Measurements from ENCODE around the gene RIPOR3. TPM values are rescaled to one million over a fixed set of nuclear protein-coding genes. Genes with fewer than 3 reads are reported as not detected.
"Not testable (repeated sequence)": the region's sequence is repeated elsewhere in the genome, so short reads cannot be mapped to it uniquely, and the experiment has no call there.

Gene RIPOR3
- total RNA-seq, 1 donor: 32.6 TPM

DNA sequence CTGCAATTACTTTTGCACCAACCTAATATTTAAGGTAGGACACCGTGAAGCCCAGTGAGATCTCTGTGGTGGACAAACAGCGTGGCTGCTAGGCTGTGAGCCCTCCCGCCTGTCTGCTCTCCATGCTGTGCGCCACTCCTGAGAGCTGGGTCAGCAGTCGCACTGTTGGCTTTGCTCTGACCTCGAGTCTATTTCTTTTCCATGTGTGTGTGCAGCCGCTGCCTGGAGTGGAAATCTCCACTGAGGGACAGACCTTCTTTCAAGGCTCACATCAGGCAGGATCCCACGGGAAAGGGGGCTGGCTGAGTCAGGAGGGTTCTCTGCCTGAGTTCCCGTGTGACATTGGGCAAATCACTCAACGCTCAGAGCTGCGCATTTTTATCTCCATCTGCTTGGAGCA lies 27.1 kb downstream of the RIPOR3 start:
- no peak for DNase-seq (ENCODE audit: low read depth in 2 of 3, low spot score in 2 of 3)

DNA sequence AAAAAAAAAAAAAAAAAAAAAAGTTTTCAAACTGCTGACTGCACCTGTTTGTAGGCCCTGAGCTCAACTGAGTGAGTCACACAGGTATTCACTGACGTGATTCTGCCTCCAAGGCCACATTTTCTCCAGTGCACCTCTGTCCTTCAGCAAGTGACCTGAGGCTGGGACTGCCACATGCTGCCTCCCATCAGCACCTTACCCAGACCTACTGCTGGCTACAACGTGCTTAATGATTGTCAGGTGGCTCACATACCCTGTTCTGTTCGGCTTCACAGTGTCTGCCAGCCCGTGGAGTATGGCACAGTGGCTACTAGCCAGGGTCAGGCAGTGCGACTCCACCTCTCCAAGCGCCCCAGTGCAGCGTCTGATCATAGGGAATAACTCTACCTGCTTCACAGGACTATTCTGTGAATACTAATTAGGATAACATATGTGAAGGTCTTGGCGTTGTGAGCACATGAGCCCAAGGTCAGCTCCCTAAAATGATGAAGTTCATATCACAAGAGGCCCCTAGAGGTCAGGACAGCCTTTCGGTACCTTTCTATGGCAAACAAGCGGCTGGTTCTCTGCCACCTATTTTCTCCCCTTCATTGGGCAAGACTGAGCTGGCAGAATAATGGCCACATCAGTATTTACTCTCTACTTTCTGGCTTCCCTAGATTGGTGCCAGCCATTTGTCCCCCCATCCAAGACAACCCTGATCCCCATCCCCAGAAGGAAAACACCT lies 28.1 kb downstream of the RIPOR3 start:
- peak in 2 of 3 donors; percentile 29 to 47 for DNase-seq (ENCODE audit: low read depth in 2 of 3, low spot score in 2 of 3)

- DNase-seq (ENCODE audit: low read depth in 2 of 3, low spot score in 2 of 3): no peak
Observed at GRCh38 chr20:50659975-50660670, 31.2 kb downstream of the RIPOR3 start.

DNA sequence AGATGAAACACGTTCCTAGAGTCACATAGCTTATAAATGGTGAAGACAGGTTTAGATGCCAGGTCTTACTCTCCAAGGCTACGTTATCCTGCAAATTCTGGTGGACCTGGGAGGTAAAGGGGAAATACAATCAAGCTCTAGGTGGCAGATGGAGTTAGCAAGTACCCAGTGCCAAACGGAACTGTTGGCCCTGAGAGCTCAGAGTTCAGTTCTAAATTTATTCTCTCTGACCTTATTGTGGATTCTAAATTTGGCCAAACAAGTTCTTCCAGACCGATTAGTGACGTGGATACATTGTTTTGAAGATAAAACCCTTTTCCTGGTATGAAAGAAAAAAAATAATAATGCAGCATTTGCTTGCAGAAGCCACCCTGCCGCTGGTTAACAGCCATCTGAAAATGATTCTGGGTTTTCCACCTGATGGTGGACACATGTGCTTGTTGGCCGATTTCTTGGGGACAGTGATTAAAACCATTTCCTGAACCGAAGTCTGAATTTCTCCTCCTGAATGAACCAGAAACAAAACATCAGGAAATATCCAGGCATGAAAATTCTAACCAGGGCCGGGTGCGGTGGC lies 32.5 kb downstream of the RIPOR3 start:
- DNase-seq (ENCODE audit: low read depth in 2 of 3, low spot score in 2 of 3): no peak

- DNase-seq (ENCODE audit: low read depth in 2 of 3, low spot score in 2 of 3): no peak
Observed at GRCh38 chr20:50655311-50655880, 35.9 kb downstream of the RIPOR3 start.

DNA sequence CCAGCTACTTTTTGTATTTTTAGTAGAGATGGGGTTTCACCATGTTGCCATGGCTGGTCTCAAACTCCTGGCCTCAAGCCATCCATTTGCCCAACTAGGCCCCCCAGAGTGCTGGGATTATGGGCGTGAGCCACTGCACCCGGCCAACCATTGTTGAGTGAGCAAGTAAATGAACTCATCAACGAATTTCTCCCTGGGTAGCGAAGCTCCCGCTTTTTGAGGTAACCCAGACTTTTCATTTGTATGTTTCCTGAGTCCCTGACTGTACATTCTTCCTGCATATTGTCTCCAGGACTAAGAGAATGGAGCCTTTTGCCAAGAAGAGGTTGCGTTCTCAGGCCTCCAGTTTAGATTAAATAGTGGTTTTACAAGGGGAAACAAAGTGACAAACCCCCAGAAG lies 36.4 kb downstream of the RIPOR3 start:
- DNase-seq (ENCODE audit: low read depth in 2 of 3, low spot score in 2 of 3): no peak

DNA sequence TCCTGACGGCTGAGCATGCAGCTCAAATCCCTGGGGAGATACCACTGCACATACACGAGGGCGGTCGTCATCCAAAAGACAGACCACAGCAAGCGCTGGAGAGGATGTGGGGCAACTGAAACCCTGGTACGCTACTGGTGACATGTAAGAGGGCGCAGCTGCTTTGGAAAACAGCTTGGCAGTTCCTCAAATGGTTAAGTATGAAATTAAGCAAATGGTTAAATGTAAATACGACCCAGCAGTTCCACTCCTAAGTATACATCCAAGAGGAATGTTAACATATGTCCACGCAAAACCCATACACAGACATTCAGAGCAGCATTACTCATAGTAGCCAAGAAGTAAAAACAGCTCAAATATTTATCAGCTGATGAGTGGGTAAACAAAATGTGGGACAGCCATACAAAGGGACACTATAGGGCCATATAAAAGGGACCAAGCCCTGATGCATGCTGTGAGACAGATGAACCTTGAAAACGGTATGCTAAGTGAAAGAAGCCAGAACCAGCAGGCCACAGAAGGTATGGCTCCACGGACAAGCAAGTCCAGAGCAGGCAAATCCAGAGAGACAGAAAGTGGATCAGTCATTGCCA lies 38.5 kb downstream of the RIPOR3 start:
- no peak for DNase-seq (ENCODE audit: low read depth in 2 of 3, low spot score in 2 of 3)

- DNase-seq (ENCODE audit: low read depth in 2 of 3, low spot score in 2 of 3): no peak
Observed at GRCh38 chr20:50651676-50652075, 39.7 kb downstream of the RIPOR3 start.

DNA sequence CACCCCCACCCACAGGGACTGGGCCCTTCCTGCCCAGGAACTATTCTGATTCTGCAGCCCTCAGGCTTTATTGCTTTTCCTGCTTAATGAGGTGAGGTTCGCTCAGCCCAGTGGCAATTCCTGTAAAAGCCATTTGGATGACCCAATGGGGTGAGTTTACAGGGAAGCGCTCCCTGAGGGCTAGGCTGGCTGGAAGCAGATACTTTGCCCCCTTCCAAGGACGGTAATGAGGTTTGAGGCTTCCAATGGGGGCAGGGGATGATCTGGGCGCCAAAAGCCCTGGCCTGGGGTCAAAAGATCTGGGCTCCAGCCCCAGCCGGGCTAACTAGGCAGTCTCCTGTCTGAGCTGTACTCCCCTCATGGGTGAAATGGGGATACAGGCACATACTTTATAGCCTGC lies 41.8 kb downstream of the RIPOR3 start:
- no peak for DNase-seq (ENCODE audit: low read depth in 2 of 3, low spot score in 2 of 3)

GRCh38 chr20:50648651-50649050 lies 42.7 kb downstream of the RIPOR3 start:
- DNase-seq (ENCODE audit: low read depth in 2 of 3, low spot score in 2 of 3): no peak

DNA sequence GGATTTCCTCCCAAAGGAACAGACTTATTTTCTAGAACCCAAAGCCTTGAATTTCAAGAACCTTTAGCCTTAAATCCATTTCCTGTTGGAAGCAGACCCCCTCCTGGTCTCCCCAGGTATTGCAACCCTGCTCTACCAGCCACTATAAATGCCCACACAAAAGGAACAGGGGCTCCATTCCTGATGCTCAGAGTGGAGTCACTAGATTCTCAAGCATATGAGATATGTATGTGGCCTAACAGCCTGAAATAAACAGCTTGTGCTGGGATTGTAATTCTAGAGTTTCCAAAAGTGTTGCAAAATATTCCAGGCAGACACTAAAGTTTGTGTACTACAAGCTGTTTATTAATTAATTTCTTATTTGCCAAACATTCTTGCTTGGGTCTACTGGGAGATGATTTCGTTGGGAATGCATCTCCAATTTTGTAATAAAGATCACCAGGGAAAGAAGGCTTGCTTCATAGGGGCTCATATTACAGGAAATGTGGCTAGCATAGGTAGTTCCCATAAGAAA lies 44.8 kb downstream of the RIPOR3 start:
- no peak for DNase-seq (ENCODE audit: low read depth in 2 of 3, low spot score in 2 of 3)

GRCh38 chr20:50645253-50646068 lies 45.9 kb downstream of the RIPOR3 start:
- DNase-seq (ENCODE audit: low read depth in 2 of 3, low spot score in 2 of 3): no peak

DNA sequence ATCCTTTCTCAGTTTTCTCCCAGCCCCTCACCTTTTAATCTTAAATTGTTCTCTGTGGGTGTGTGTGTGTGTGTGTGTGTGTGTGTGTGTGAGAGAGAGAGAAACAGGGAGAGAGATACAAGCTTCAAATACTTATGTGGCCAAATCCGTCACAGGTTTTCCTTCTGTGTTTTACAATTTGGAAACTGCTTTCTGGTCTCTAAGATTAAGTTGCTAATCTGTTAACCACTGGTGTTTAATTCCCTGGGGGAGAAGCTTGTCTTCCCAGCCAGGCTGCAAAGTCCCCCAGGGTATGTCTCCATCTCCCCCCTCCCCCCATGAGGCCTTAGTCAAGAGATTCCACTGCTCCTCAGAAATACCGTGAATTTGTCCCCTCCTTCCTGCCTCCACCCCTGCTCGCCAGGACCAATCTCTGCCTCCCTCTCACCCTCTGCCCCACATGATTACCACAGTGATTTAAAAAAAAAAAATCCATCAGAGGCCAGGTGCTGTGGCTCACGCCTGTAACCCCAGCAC lies 49.0 kb downstream of the RIPOR3 start:
- no peak for DNase-seq (ENCODE audit: low read depth in 2 of 3, low spot score in 2 of 3)

- DNase-seq (ENCODE audit: low read depth in 2 of 3, low spot score in 2 of 3): not testable (repeated sequence)
Observed at GRCh38 chr20:50641625-50642287, 49.6 kb downstream of the RIPOR3 start.

DNA sequence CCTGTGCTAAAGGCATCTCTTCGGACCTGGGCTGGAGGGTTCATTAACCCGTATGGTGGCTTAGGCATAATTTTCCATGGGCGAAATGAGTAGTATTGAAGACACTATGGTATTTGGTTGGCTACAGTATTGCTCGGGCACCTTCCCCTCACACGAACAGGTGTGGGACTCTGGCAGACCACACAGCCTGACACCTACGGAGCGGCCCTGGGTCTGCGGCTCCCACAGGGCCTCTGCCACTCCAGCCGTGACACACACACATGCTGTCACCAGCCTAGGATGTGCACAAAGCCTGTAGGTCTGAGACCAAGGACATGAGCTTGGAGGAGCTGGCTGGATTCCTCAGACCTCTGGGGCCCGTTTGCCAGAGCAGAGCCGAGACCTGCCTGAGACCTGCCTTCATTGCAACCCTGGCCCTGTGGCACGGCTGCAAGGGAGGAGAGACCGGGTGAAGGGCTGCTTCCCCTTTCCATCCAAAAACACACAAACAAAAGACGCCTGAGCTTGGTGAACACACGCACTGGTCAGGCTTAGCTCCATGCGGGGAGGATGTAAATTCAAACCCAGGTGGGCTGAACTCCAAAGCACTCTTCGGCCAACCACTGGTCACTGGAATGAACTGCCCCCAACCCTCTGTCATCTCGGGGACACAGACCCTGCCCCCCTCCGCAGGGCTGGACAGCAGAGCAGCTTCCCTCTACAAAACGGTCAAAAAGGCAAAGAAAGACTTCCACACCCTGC lies 51.2 kb downstream of the RIPOR3 start:
- not testable (repeated sequence) for DNase-seq (ENCODE audit: low read depth in 2 of 3, low spot score in 2 of 3)

GRCh38 chr20:50638015-50638847 lies 53.1 kb downstream of the RIPOR3 start:
- DNase-seq (ENCODE audit: low read depth in 2 of 3, low spot score in 2 of 3): not testable (repeated sequence)

- no peak for DNase-seq (ENCODE audit: low read depth in 2 of 3, low spot score in 2 of 3)
Observed at GRCh38 chr20:50636601-50637540, 54.5 kb downstream of the RIPOR3 start.

Data from hematopoietic multipotent progenitor cell (in vitro differentiated cells).